Breast epithelium (tissue), 4 donors: ENCODE results near the gene RINT1. TPM values are rescaled to one million over a fixed set of nuclear protein-coding genes. Genes with fewer than 3 reads are reported as not detected.
"Not testable (repeated sequence)": the region's sequence is repeated elsewhere in the genome, so short reads cannot be mapped to it uniquely, and the experiment has no call there.

Experiments
- DNase-seq, 2 donors: peaks; one replicate each; pipeline ENCODE4 v3.0.0-alpha.2; 2019; ENCODE audit warnings: low spot score in 2 of 2
- H3K27ac ChIP-seq, 2 donors: fragments of 200-600 bp; sonication (generic) in 1 of 2; one replicate each; pipeline ENCODE4 v1.5.1; 2016 to 2019; ENCODE audit warnings: mild to moderate bottlenecking in 1 of 2
- H3K27me3 ChIP-seq, 2 donors: fragments of 200-600 bp; sonication (generic) in 1 of 2; one replicate each; pipeline versions ENCODE4 v1.5.1 to v1.6.0; 2017 to 2019; ENCODE audit warnings: control low read depth in 1 of 2, mild to moderate bottlenecking in 1 of 2
- H3K36me3 ChIP-seq: fragments of 200-600 bp; one replicate; pipeline ENCODE4 v1.5.1; 2019
- H3K4me1 ChIP-seq, 2 donors: fragments of 200-600 bp; sonication (generic); one replicate each; pipeline ENCODE4 v1.5.1; 2016 to 2019; ENCODE audit warnings: control low read depth in 1 of 2
- H3K4me3 ChIP-seq, 3 donors: fragments of 200-600 bp; sonication (generic); 1 replicate in 2 of 3; 2 replicates in 1 of 3; pipeline ENCODE4 v1.5.1; 2016 to 2019; ENCODE audit warnings: mild to moderate bottlenecking in 3 of 3, moderate library complexity in 2 of 3
- H3K9me3 ChIP-seq, 2 donors: fragments of 200-600 bp; sonication (generic) in 1 of 2; one replicate each; pipeline ENCODE4 v1.5.1; 2016 to 2019; ENCODE audit warnings: control low read depth in 1 of 2
- POLR2A ChIP-seq: fragments of 450-650 bp; IDR thresholded peaks from one replicate; pipeline ENCODE4 v1.6.1; 2016; ENCODE audit warnings: antibody characterized with exemption, mild to moderate bottlenecking, moderate library complexity
- POLR2AphosphoS5 ChIP-seq, 3 donors: sonication (generic); formaldehyde crosslinking; IDR thresholded peaks; one replicate each; pipeline ENCODE4 v1.6.1; 2017; ENCODE audit warnings: antibody characterized with exemption in 3 of 3
- intact Hi-C: fragments of 100-400 bp; cut with DNase I; formaldehyde crosslinking; loops from one replicate; pipeline ENCODE4 v1.15.1; 2023; ENCODE audit warnings: low total_unique reads
- total RNA-seq, 3 donors: library from RNA; depleted of rRNA; stranded (reverse); fragments of >200 nt; gene quantifications; one replicate each; pipeline ENCODE4 v1.1.0, GENCODE V29; 2016
- TF ChIP-seq, protein P1 (sequence below), 3 donors: fragments of 450-650 bp; IDR thresholded peaks; one replicate each; pipeline ENCODE4 v1.5.1; 2016 to 2017; ENCODE audit warnings: antibody characterized with exemption in 3 of 3, mild to moderate bottlenecking in 3 of 3, moderate library complexity in 3 of 3

The RINT1 gene
- total RNA-seq, 3 donors from 2014 or later = 15.7 to 19.9 (median 17.7) TPM

DNA sequence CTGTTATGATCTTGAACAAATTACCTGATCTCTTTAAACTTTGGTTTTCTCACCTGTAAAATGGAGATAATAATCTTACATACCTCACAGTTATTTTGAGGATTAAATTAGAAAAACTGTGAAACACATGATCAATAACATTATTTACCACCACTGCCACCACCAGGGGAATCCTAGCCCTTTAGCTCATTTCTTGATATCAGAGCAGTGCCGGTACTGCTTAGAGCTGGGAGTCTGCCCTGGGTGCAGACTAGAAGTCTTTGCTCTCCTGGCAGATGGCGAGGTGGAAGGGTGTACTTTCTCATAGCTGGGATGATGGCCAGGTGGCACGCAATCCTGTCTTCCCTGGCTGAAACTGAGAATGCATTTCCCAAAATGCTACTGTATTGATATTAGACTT is 62.0 kb downstream of the RINT1 start:
- TF ChIP-seq, protein P1, sequence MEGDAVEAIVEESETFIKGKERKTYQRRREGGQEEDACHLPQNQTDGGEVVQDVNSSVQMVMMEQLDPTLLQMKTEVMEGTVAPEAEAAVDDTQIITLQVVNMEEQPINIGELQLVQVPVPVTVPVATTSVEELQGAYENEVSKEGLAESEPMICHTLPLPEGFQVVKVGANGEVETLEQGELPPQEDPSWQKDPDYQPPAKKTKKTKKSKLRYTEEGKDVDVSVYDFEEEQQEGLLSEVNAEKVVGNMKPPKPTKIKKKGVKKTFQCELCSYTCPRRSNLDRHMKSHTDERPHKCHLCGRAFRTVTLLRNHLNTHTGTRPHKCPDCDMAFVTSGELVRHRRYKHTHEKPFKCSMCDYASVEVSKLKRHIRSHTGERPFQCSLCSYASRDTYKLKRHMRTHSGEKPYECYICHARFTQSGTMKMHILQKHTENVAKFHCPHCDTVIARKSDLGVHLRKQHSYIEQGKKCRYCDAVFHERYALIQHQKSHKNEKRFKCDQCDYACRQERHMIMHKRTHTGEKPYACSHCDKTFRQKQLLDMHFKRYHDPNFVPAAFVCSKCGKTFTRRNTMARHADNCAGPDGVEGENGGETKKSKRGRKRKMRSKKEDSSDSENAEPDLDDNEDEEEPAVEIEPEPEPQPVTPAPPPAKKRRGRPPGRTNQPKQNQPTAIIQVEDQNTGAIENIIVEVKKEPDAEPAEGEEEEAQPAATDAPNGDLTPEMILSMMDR (IDR thresholded peaks at IDR 0.05) = no peak
- TF ChIP-seq POLR2A (no peak), POLR2AphosphoS5 (IDR thresholded peaks at IDR 0.05) (no peak)
- H3K36me3 ChIP-seq = no peaks in the 10 kb centered on the region
- H3K4me1 ChIP-seq = no peaks in the 10 kb centered on the region
- intact Hi-C loops = no loop called here
- H3K27me3 ChIP-seq = no peaks in the 10 kb centered on the region
- no peak overlapping the region for H3K27ac ChIP-seq
- H3K4me3 ChIP-seq = no peak overlapping the region
- no peak for DNase-seq
- H3K9me3 ChIP-seq = no peaks in the 10 kb centered on the region

- DNase-seq = no peak
- Histone ChIP-seq H3K9me3 (no peaks in the 10 kb centered on the region), H3K36me3 (no peaks in the 10 kb centered on the region), H3K4me1 (no peaks in the 10 kb centered on the region), H3K27ac (no peak overlapping the region), H3K27me3 (no peaks in the 10 kb centered on the region), H3K4me3 (no peak overlapping the region)
- TF ChIP-seq POLR2AphosphoS5 (IDR thresholded peaks at IDR 0.05) = no peak
- TF ChIP-seq, protein P1 (IDR thresholded peaks at IDR 0.05) = no peak
- no peak for TF ChIP-seq POLR2A
- intact Hi-C loops = no loop called here
Observed at GRCh38 chr7:105596866-105597265, 64.9 kb downstream of the RINT1 start.

DNA sequence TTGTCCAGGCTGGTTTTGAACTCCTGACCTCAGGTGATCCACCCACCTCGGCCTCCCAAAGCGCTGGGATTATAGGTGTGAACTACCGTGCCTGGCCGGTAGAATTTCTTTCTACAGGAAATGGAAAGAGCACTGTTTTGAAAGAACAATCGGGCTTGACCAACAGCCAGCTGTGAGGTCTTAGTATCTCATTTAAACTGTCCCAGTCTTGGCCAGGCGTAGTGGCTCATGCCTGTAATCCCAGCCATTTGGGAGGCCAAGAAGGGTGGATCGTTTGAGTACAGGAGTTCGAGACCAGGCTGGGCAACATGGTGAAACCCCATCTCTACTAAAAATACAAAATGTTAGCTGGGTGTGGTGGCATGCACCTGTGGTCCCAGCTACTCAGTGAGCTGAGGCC is 67.1 kb downstream of the RINT1 start:
- H3K27me3 ChIP-seq, intact Hi-C loops, DNase-seq, H3K4me1 ChIP-seq, H3K9me3 ChIP-seq, H3K36me3 ChIP-seq, H3K27ac ChIP-seq, H3K4me3 ChIP-seq: not testable (repeated sequence)

GRCh38 chr7:105599551-105599950 is 67.5 kb downstream of the RINT1 start:
- Histone ChIP-seq H3K4me3 (no peak overlapping the region), H3K4me1 (no peaks in the 10 kb centered on the region), H3K36me3 (no peaks in the 10 kb centered on the region), H3K27ac (no peak overlapping the region), H3K9me3 (no peaks in the 10 kb centered on the region), H3K27me3 (no peaks in the 10 kb centered on the region)
- TF ChIP-seq, protein P1 (IDR thresholded peaks at IDR 0.05) = no peak
- no peak for TF ChIP-seq POLR2A
- intact Hi-C loops = no loop called here
- no peak for DNase-seq

GRCh38 chr7:105600720-105601550 is 68.9 kb downstream of the RINT1 start:
- intact Hi-C loops = no loop called here
- Histone ChIP-seq H3K4me1 (no peaks in the 10 kb centered on the region), H3K27ac (no peak overlapping the region), H3K36me3 (no peaks in the 10 kb centered on the region), H3K9me3 (no peaks in the 10 kb centered on the region), H3K27me3 (no peaks in the 10 kb centered on the region), H3K4me3 (no peak overlapping the region)
- DNase-seq = peak in 1 of 2 donors; percentile 50
- TF ChIP-seq, protein P1 (IDR thresholded peaks at IDR 0.05) = no peak
- TF ChIP-seq POLR2AphosphoS5 (IDR thresholded peaks at IDR 0.05) (no peak), POLR2A (no peak)
